A549 (cell line): ENCODE data around the gene DERA. TPM values are rescaled to one million over a fixed set of nuclear protein-coding genes. Genes with fewer than 3 reads are reported as not detected.
"Not testable (repeated sequence)": the region's sequence is repeated elsewhere in the genome, so short reads cannot be mapped to it uniquely, and the experiment has no call there.

Experiments
- ATAC-seq, 2 experiments: fragments of 200-7000 bp in 1 of 2; fragments of >200 bp in 1 of 2; cut with Nextera tagmentation in 1 of 2; cut with Tn5 transposase in 1 of 2; 3 replicates each; pipeline versions ENCODE4 v1.8.0 to v1.9.1; 2018 to 2020; ENCODE audit warnings: mild to moderate bottlenecking in 1 of 2, moderate library complexity in 1 of 2
- CTCF ChIA-PET: fragments of 300-600 bp; sonication (Branson Sonifier 250); formaldehyde crosslinking; extraction: SDS; loops from one replicate; lab custom pipeline; 2021; ENCODE audit warnings: antibody characterized with exemption, inconsistent platforms; lab: Yijun Ruan, JAX
- POLR2A ChIA-PET: fragments of 350-600 bp; formaldehyde crosslinking; extraction: SDS; loops from one replicate; lab custom pipeline; 2021; ENCODE audit warnings: antibody characterized with exemption, inconsistent platforms; lab: Yijun Ruan, JAX
- DNase-seq, 2 experiments: peaks; one replicate each; pipeline versions ENCODE4 v3.0.0 to v3.0.0-alpha.2; 2011 to 2016; ENCODE audit warnings: low read depth in 1 of 2, low spot score in 1 of 2
- FAIRE-seq: peaks from 2 replicates; lab custom pipeline; 2011; peaks lifted over from hg19 to GRCh38; lab: Jason Lieb, UNC
- H3K27ac ChIP-seq, 2 experiments: fragments of >200 bp; sonication (Bioruptor Twin); formaldehyde crosslinking; 3 replicates each; pipeline ENCODE4 v1.5.1; 2016 to 2017
- H3K4me1 ChIP-seq: fragments of >200 bp; sonication (Bioruptor Twin); formaldehyde crosslinking; 3 replicates; pipeline ENCODE4 v1.6.1; 2016
- H3K4me2 ChIP-seq: fragments of >200 bp; sonication (Bioruptor Twin); formaldehyde crosslinking; 3 replicates; pipeline ENCODE4 v1.6.1; 2016
- H3K4me3 ChIP-seq: fragments of >200 bp; sonication (Bioruptor Twin); formaldehyde crosslinking; 3 replicates; pipeline ENCODE4 v1.5.1; 2016
- H3K9me3 ChIP-seq: fragments of >200 bp; sonication (Bioruptor Twin); formaldehyde crosslinking; 3 replicates; pipeline ENCODE4 v1.6.1; 2016
- CBX2 ChIP-seq: fragments of 200-600 bp; sonication (generic); IDR thresholded peaks from 2 replicates; pipeline ENCODE4 v1.6.1; 2016; ENCODE audit warnings: low read depth, mild to moderate bottlenecking, borderline replicate concordance
- CBX8 ChIP-seq: fragments of 200-600 bp; sonication (generic); IDR thresholded peaks from 2 replicates; pipeline ENCODE4 v1.6.1; 2016
- CHD4 ChIP-seq: fragments of 200-600 bp; sonication (generic); IDR thresholded peaks from 2 replicates; pipeline ENCODE4 v1.6.1; 2016; ENCODE audit warnings: antibody characterized with exemption, mild to moderate bottlenecking, borderline replicate concordance
- EHF ChIP-seq: fragments of 250-450 bp; sonication (Bioruptor Pico); IDR thresholded peaks from 2 replicates; pipeline ENCODE4 v1.5.0; 2020; ENCODE audit warnings: mild to moderate bottlenecking
- HDAC2 ChIP-seq: fragments of 200-600 bp; sonication (generic); IDR thresholded peaks from 2 replicates; pipeline ENCODE4 v1.6.1; 2016
- HEYL ChIP-seq: fragments of 250-450 bp; sonication (Bioruptor Pico); IDR thresholded peaks from 2 replicates; pipeline ENCODE4 v1.8.0; 2021; ENCODE audit warnings: mild to moderate bottlenecking, moderate library complexity
- HOXA7 ChIP-seq: fragments of 250-450 bp; sonication (Bioruptor Pico); IDR thresholded peaks from 2 replicates; pipeline ENCODE4 v1.5.0; 2020; ENCODE audit warnings: mild to moderate bottlenecking, moderate library complexity
- JUN ChIP-seq, 2 experiments: fragments of >200 bp; sonication (Bioruptor Twin); formaldehyde crosslinking; IDR thresholded peaks; 2 replicates in 1 of 2; 3 replicates in 1 of 2; pipeline ENCODE4 v1.6.1; 2016 to 2017
- JUNB ChIP-seq: fragments of >200 bp; sonication (Bioruptor Twin); formaldehyde crosslinking; IDR thresholded peaks from 2 replicates; pipeline ENCODE4 v1.6.1; 2016
- MYC ChIP-seq: IDR thresholded peaks from 2 replicates; pipeline ENCODE4 v1.6.1; 2012; ENCODE audit warnings: mild to moderate bottlenecking, inconsistent platforms, low read length, improper control_type of control experiment, borderline replicate concordance
- POLR2A ChIP-seq: IDR thresholded peaks from 2 replicates; pipeline ENCODE4 v1.6.1; 2012; ENCODE audit warnings: mild to moderate bottlenecking, low read length
- POLR2AphosphoS2 ChIP-seq: conservative IDR thresholded peaks from 2 replicates; pipeline ENCODE4 v1.6.1; 2012; ENCODE audit warnings: low read length, improper control_type of control experiment, inconsistent platforms
- RAD21 ChIP-seq, 2 experiments: fragments of >200 bp in 1 of 2; sonication (Bioruptor Twin) in 1 of 2; formaldehyde crosslinking in 1 of 2; IDR thresholded peaks in 1 of 2; conservative IDR thresholded peaks in 1 of 2; 2 replicates in 1 of 2; 3 replicates in 1 of 2; pipeline ENCODE4 v1.6.1; 2012 to 2018; ENCODE audit warnings: inconsistent platforms in 1 of 2
- RCOR1 ChIP-seq: fragments of 150-350 bp; IDR thresholded peaks from 2 replicates; pipeline ENCODE4 v1.6.1; 2014; ENCODE audit warnings: antibody characterized with exemption, low read length, low read depth
- ZC3H11A ChIP-seq: fragments of 450-650 bp; IDR thresholded peaks from 2 replicates; pipeline ENCODE4 v1.6.1; 2014; ENCODE audit warnings: antibody characterized with exemption, mild to moderate bottlenecking
- ZFP36 ChIP-seq: fragments of 450-650 bp; IDR thresholded peaks from 2 replicates; pipeline ENCODE4 v1.6.1; 2014; ENCODE audit warnings: borderline replicate concordance; ENCODE audit not compliant: partially characterized antibody
- ZNF302 ChIP-seq: fragments of 250-450 bp; sonication (Bioruptor Pico); IDR thresholded peaks from 2 replicates; pipeline ENCODE4 v1.9.0; 2021; ENCODE audit warnings: inconsistent platforms, mild to moderate bottlenecking, moderate library complexity
- ZSCAN20 ChIP-seq: fragments of 250-450 bp; sonication (Bioruptor Pico); IDR thresholded peaks from 2 replicates; pipeline ENCODE4 v1.8.0; 2022; ENCODE audit warnings: mild to moderate bottlenecking, moderate library complexity
- WGBS: methylation state at CpG from one replicate; pipeline ENCODE4 v1.1.6; 2017; ENCODE audit errors: missing lambda C conversion rate; 5-methylcytosine and 5-hydroxymethylcytosine counted together
- polyA plus RNA-seq, 4 experiments: library from polyadenylated mRNA; depleted of rRNA in 3 of 4; stranded (reverse); fragments of >200 nt; fragmentation: RNase III in 1 of 4; extraction: RNeasy Plus Mini Kit Qiagen cat#74134 plus additional on column Dnase treatment in 1 of 4; gene quantifications; 2 replicates in 3 of 4; 3 replicates in 1 of 4; pipeline ENCODE4 v1.2.3, GENCODE V29; 2011 to 2017
- TF ChIP-seq, protein P1 (sequence below): IDR thresholded peaks from 2 replicates; pipeline ENCODE4 v1.6.1; 2012
- TF ChIP-seq, protein P2 (sequence below): fragments of 250-450 bp; sonication (Bioruptor Pico); IDR thresholded peaks from 2 replicates; pipeline ENCODE4 v1.5.0; 2020; ENCODE audit warnings: low read depth, mild to moderate bottlenecking, moderate library complexity
- TF ChIP-seq, protein P3 (sequence below): fragments of >200 bp; sonication (Bioruptor Twin); formaldehyde crosslinking; IDR thresholded peaks from 3 replicates; pipeline ENCODE4 v1.6.1; 2016
- TF ChIP-seq, protein P4 (sequence below): IDR thresholded peaks from 2 replicates; pipeline ENCODE4 v1.6.1; 2012
- TF ChIP-seq, protein P5 (sequence below): fragments of 450-650 bp; IDR thresholded peaks from 2 replicates; pipeline ENCODE4 v1.6.1; 2014; ENCODE audit warnings: antibody characterized with exemption

DERA gene
- polyA plus RNA-seq, 2 of the 4 experiments (the other 2 are of a cell fraction), result 45.2 to 65.0 TPM

DNA sequence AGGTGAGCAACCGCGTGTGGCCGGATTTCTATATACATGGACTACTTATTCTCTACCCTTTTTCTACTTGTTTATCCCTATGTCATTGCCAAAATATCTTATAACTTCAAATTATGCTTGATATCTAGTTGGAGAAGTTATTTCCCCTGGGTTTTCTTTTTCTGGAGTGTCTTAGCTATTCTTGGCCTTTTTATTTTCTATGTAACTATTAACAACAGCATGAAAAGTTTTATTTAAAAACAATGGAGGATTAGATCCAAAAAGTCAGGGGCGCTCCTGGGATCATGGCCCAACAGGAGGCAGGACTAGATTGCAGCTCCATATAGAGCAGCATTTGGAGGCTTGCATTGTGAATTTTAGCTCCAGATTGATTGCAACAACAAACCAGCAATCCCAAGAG is 37.6 kb upstream of the DERA start:
- H3K4me1 ChIP-seq, result no peaks in the 10 kb centered on the region
- ATAC-seq (no peak), DNase-seq (no peak), FAIRE-seq (no peak)
- TF ChIP-seq ZSCAN20 (CRISPR knock-in tag), result no peak
- TF ChIP-seq, protein P1, sequence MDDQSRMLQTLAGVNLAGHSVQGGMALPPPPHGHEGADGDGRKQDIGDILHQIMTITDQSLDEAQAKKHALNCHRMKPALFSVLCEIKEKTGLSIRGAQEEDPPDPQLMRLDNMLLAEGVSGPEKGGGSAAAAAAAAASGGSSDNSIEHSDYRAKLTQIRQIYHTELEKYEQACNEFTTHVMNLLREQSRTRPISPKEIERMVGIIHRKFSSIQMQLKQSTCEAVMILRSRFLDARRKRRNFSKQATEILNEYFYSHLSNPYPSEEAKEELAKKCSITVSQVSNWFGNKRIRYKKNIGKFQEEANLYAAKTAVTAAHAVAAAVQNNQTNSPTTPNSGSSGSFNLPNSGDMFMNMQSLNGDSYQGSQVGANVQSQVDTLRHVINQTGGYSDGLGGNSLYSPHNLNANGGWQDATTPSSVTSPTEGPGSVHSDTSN, result no peak
- TF ChIP-seq ZC3H11A, result no peak
- TF ChIP-seq CBX8, result no peak
- no peak for TF ChIP-seq HOXA7 (CRISPR knock-in tag)
- TF ChIP-seq CHD4, result no peak
- TF ChIP-seq EHF, result no peak
- no peak for TF ChIP-seq POLR2AphosphoS2
- no peak for TF ChIP-seq HDAC2
- TF ChIP-seq CBX2, result no peak
- TF ChIP-seq HEYL (CRISPR knock-in tag), result no peak
- TF ChIP-seq, protein P2, sequence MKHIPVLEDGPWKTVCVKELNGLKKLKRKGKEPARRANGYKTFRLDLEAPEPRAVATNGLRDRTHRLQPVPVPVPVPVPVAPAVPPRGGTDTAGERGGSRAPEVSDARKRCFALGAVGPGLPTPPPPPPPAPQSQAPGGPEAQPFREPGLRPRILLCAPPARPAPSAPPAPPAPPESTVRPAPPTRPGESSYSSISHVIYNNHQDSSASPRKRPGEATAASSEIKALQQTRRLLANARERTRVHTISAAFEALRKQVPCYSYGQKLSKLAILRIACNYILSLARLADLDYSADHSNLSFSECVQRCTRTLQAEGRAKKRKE (CRISPR knock-in tag), result no peak
- TF ChIP-seq, protein P3, sequence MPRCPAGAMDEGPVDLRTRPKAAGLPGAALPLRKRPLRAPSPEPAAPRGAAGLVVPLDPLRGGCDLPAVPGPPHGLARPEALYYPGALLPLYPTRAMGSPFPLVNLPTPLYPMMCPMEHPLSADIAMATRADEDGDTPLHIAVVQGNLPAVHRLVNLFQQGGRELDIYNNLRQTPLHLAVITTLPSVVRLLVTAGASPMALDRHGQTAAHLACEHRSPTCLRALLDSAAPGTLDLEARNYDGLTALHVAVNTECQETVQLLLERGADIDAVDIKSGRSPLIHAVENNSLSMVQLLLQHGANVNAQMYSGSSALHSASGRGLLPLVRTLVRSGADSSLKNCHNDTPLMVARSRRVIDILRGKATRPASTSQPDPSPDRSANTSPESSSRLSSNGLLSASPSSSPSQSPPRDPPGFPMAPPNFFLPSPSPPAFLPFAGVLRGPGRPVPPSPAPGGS, result no peak
- TF ChIP-seq, protein P4, sequence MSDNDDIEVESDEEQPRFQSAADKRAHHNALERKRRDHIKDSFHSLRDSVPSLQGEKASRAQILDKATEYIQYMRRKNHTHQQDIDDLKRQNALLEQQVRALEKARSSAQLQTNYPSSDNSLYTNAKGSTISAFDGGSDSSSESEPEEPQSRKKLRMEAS, result no peak
- no peak for TF ChIP-seq RCOR1
- TF ChIP-seq POLR2A, result no peak
- TF ChIP-seq ZFP36, result no peak
- no peak for TF ChIP-seq RAD21 (conservative IDR thresholded peaks at IDR 0.05 in 1 of 2, IDR thresholded peaks at IDR 0.05 in 1 of 2)
- no peak for TF ChIP-seq JUN (IDR thresholded peaks at IDR 0.05)
- peaks cover 11% of the 10 kb centered on the region; the same call in 1 of the 3 replicates for H3K9me3 ChIP-seq
- ChIA-PET POLR2A (no interaction called here), CTCF (interaction anchor here (0.8 to 1.5 kb wide), 2 partner anchors 17 to 18 kb away, joined by 3 to 4 read pairs; no protein-coding TSS in a partner anchor)
- H3K4me3 ChIP-seq, result no peak overlapping the region
- no peak overlapping the region for H3K27ac ChIP-seq
- WGBS, result 94% methylated on average over 4 of the region's 4 CpGs
- H3K4me2 ChIP-seq, result no peak overlapping the region

DNA sequence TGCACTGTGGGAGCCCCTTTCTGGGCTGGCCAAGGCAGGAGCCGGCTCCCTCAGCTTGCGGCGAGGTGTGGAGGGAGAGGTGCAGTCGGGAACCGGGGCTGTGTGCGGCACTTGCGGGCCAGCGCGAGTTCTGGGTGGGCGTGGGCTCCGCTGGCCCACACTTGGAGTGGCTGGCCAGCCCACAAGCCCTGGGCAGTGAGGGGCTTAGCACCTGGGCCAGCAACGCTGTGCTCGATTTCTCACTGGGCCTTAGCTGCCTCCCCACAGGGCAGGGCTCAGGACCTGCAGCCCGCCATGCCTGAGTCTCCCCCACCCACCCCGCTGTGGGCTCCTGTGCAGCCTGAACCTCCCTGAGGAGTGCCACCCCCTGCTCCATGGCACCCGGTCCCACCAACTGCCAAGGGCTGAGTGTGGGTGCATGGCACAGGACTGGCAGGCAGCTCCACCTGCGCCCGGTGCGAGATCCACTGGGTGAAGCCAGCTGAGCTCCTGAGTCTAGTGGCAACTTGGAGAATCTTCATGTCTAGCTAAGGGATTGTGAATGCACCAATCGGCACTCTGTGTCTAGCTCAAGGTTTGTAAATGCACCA is 36.5 kb upstream of the DERA start:
- H3K27ac ChIP-seq, H3K4me3 ChIP-seq, H3K4me2 ChIP-seq, DNase-seq, POLR2A ChIA-PET, FAIRE-seq, H3K9me3 ChIP-seq, ATAC-seq, H3K4me1 ChIP-seq: not testable (repeated sequence)
- CTCF ChIA-PET, result interaction anchor here (1.3 to 2.0 kb wide), 3 partner anchors 18 to 284 kb away, joined by 3 to 5 read pairs (median 3); no protein-coding TSS in a partner anchor
- over 99% methylated on average over 16 of the region's 20 CpGs for WGBS

DNA sequence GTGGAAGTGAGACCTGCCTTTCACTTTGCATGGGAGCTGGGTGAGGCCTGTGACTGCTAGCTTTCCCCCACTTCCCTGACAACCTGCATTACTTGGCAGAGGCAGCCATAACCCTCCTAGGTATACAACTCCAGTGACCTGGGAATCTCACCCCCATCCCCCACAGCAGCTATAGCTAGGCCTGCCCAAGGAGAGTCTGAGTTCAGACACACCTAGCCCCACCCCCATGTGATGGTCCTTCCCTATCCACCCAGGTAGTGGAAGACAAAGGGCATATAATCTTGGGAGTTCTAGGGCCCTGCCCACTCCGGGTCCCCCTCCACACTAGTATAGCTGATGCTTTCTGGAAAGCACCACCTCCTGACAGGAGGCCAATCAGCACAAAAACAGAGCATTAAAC is 35.3 kb upstream of the DERA start:
- Histone ChIP-seq H3K4me2 (no peak overlapping the region), H3K4me1 (peaks cover 1% of the 10 kb centered on the region; the same call in 1 of the 3 replicates), H3K4me3 (no peak overlapping the region), H3K27ac (no peak overlapping the region), H3K9me3 (no peaks in the 10 kb centered on the region)
- DNase-seq (no peak), ATAC-seq (no peak), FAIRE-seq (no peak)
- POLR2A ChIA-PET, result no interaction called here
- TF ChIP-seq ZFP36 (no peak), CBX8 (no peak), MYC (no peak), RCOR1 (no peak), ZNF302 (CRISPR knock-in tag) (no peak), JUNB (no peak)
- TF ChIP-seq, protein P5, sequence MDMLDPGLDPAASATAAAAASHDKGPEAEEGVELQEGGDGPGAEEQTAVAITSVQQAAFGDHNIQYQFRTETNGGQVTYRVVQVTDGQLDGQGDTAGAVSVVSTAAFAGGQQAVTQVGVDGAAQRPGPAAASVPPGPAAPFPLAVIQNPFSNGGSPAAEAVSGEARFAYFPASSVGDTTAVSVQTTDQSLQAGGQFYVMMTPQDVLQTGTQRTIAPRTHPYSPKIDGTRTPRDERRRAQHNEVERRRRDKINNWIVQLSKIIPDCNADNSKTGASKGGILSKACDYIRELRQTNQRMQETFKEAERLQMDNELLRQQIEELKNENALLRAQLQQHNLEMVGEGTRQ, result no peak
- TF ChIP-seq, protein P4, result no peak
- TF ChIP-seq, protein P3, result no peak
- CTCF ChIA-PET, result interaction anchor here (1.3 to 2.0 kb wide), 2 partner anchors 19 to 285 kb away, joined by 3 to 5 read pairs; no protein-coding TSS in a partner anchor
- WGBS, result 67% methylated on average over 1 of the region's 1 CpG
